ENCODE data around the gene SNTA1. TPM values are rescaled to one million over a fixed set of nuclear protein-coding genes. Genes with fewer than 3 reads are reported as not detected.

SNTA1 gene
- total RNA-seq, 4 donors from 2014 or later, result 44.1 to 120 (median 95.6) TPM

- H3K36me3 ChIP-seq, result no peaks in the 10 kb centered on the region
- H3K4me1 ChIP-seq, result peaks cover 0 to 25% (median 8%) of the 10 kb centered on the region in 4 donors
- TF ChIP-seq EP300 (IDR thresholded peaks at IDR 0.05) (no peak), CTCF (IDR thresholded peaks at IDR 0.05) (no peak), POLR2A (IDR thresholded peaks at IDR 0.05) (no peak)
- no peak overlapping the region for H3K27ac ChIP-seq
- WGBS, 2 donors, result 84% methylated on average over 4 of the region's 4 CpGs
- H3K27me3 ChIP-seq, result no peaks in the 10 kb centered on the region
- no peak for DNase-seq (ENCODE audit: low spot score in 2 of 2)
- no peak overlapping the region for H3K4me3 ChIP-seq
- H3K9me3 ChIP-seq, result peaks cover 0 to 6% (median 0%) of the 10 kb centered on the region in 4 donors
These were observed 2.5 kb upstream of the SNTA1 start for GRCh38 chr20:33445881-33446625.

- H3K9me3 ChIP-seq, result peaks cover 0 to 6% (median 0%) of the 10 kb centered on the region in 4 donors
- no peak for TF ChIP-seq EP300 (IDR thresholded peaks at IDR 0.05)
- no peak for TF ChIP-seq CTCF (IDR thresholded peaks at IDR 0.05)
- TF ChIP-seq POLR2A (IDR thresholded peaks at IDR 0.05), result no peak
- peak overlapping the region in 3 of 4 donors; percentile 60 to 73 (median 69) for H3K4me3 ChIP-seq
- peaks cover 0 to 27% (median 8%) of the 10 kb centered on the region in 4 donors for H3K4me1 ChIP-seq
- WGBS, 2 donors, result 50 to 60% methylated on average over 4 of the region's 4 CpGs
- no peaks in the 10 kb centered on the region for H3K36me3 ChIP-seq
- no peak for DNase-seq (ENCODE audit: low spot score in 2 of 2)
- H3K27ac ChIP-seq, result peak overlapping the region in 3 of 4 donors; percentile 80 to 93 (median 83)
- H3K27me3 ChIP-seq, result no peaks in the 10 kb centered on the region
These were observed 1.4 kb upstream of the SNTA1 start for GRCh38 chr20:33444797-33445560.

GRCh38 chr20:33443006-33443511, 504 bp downstream of the SNTA1 start:
- 2 to 4% methylated on average over 32 to 33 of the region's 45 CpGs for WGBS, 2 donors
- no peaks in the 10 kb centered on the region for H3K36me3 ChIP-seq
- TF ChIP-seq POLR2A (IDR thresholded peaks at IDR 0.05), result no peak
- no peak for TF ChIP-seq CTCF (IDR thresholded peaks at IDR 0.05)
- TF ChIP-seq EP300 (IDR thresholded peaks at IDR 0.05), result no peak
- H3K9me3 ChIP-seq, result no peaks in the 10 kb centered on the region
- peak overlapping the region; percentile 80 to 93 (median 83) for H3K27ac ChIP-seq
- peak overlapping the region; percentile 41 to 73 (median 58) for H3K4me3 ChIP-seq
- peaks cover 0 to 33% (median 8%) of the 10 kb centered on the region in 4 donors for H3K4me1 ChIP-seq
- no peaks in the 10 kb centered on the region for H3K27me3 ChIP-seq
- DNase-seq (ENCODE audit: low spot score in 2 of 2), result no peak

- Histone ChIP-seq H3K4me1 (peaks cover 0 to 39% (median 15%) of the 10 kb centered on the region in 4 donors), H3K27me3 (no peaks in the 10 kb centered on the region), H3K27ac (peak overlapping the region; percentile 80 to 93 (median 83)), H3K9me3 (no peaks in the 10 kb centered on the region), H3K4me3 (peak overlapping the region; percentile 41 to 73 (median 58)), H3K36me3 (no peaks in the 10 kb centered on the region)
- DNase-seq (ENCODE audit: low spot score in 2 of 2), result no peak
- no peak for TF ChIP-seq CTCF (IDR thresholded peaks at IDR 0.05)
- TF ChIP-seq POLR2A (IDR thresholded peaks at IDR 0.05), result no peak
- TF ChIP-seq EP300 (IDR thresholded peaks at IDR 0.05), result no peak
- 72 to 78% methylated on average over 9 of the region's 9 CpGs for WGBS, 2 donors
These were observed 1.2 kb downstream of the SNTA1 start for GRCh38 chr20:33442136-33443005.

All from tibial nerve (tissue), 4 donors.